ENCODE results near the gene PI16.
"Not testable (repeated sequence)": the region's sequence is repeated elsewhere in the genome, so short reads cannot be mapped to it uniquely, and the experiment has no call there.

Gene PI16

DNA sequence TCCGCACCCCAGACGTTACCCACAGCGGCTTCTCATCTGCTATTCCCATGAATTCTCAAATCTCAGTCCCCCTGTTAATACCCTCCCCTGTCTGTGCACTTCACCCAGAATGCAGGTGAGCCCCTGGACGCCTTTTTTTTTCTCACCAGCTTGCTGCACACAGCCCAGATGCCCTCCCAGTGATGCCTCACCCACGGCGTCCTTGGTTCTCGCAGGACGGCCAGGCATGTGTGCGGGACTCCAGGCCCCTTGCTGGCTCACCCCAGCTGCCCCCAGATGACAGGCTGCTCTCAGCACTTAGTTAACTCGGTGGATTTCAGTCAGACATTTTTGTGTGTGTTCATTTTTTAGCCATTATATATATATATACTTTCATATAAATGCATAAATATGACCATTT is 25.4 kb upstream of the PI16 start:
- DNase-seq = no peak

DNA sequence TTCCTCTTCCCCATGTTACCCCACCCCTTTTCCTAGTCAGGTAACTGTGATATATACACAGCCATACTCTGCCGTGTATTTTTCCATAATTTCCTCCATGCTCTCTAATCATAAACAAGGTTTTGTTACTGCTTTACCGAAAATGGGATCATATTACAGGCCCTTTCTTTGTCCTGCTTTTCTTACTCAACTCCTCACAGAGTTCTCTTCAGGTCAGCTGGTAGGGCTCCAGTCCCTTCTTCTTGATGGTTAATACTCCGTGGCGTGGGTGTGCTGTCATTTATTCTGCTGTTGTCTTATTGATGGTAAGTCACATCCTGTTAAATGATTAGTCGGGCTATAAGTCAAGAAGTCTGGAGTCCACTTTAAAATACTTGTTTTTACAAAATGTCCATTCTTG is 24.9 kb upstream of the PI16 start:
- DNase-seq = no peak

DNA sequence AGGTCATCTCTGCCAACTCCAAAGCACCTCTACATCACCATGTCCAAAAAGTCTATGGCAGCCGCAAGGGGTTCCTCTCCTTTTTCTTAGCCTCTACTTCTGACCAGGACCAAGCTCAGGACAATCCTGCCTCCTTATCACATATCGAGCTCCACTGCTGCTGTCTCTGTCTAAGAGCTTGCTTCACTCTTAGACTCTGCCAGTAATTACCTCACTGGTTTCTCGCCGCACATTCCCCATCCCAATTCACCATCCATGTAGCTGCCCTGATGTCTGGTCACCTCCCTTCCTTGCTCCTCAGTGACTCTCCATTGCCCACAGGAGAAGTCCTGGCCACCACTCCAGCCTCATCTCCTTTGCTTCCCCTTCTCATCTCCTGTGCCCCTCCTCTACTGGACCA is 24.1 kb upstream of the PI16 start:
- no peak for DNase-seq

DNA sequence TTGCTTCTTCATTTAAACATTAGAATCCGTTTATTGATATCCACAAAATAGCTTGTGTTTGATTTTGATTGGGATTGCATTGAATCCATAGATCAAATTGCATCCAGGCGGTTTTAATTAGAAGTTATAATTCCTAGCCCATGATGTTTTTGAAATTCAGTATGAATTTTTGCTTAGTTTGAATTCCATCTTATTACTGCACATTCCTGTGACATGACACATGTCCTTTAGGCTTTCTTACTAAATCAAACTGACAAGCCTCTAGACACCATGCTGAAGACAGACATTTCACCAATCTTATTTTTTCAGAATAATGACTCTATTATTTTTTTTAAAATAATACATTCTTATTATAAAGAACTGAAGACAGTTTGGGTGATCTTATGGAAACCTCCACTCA is 21.4 kb upstream of the PI16 start:
- DNase-seq = no peak

DNA sequence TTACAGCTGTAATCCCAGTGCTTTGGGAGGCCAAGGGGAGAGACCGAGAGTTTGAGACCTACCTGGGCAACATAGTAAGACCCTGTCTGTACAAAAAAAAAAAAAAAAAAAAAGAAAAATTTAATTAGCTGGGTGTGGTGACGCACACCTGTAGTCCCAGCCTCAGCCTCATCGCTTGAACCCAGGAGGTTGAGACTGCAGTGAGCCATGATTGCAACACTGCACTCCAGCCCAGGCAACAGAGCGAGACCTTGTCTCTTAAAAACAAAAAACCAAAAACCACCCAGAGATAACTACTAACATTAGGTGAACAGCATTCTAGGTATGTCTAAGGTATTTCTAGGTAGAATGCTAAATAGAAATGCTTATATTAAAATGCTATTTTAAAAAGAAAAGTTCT is 21.0 kb upstream of the PI16 start:
- DNase-seq = no peak

DNA sequence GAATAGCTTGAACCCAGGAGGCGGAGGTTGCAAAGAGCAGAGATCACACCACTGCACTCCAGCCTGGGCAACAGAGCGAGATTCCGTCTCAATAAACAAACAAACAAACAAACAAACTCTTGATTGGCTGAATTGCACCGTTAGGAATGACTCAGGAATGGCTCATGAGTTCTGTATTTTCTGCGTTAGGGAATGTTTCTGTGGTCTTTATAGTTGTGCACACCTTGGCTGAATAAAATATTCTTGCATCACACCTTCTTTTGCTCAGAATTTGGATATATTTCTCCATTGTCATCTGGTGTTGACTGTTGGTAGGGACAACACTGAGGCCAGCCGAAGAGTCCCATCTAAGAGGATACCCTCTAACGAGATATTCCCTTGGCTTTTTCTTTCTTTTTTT is 19.6 kb upstream of the PI16 start:
- DNase-seq = no peak

DNA sequence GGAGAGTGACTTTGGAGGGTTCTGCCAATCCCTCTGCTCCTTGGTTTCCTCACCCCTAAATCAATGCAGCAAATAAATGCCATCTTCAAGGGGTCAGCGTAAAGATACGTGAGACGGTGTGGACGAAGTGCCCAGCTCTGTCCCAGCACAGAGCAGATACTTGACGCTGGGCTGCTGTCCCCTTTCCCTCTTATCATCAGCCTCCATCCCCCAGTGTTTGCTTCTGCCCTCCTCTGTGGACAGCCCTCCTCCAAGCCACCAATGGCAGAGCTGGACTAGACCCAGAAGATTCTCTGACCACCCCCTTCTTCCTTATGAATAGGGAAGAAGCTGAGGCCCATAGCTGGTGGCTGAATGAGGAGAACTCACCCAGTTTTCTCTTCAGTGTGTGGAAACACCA is 17.7 kb upstream of the PI16 start:
- DNase-seq = no peak

DNA sequence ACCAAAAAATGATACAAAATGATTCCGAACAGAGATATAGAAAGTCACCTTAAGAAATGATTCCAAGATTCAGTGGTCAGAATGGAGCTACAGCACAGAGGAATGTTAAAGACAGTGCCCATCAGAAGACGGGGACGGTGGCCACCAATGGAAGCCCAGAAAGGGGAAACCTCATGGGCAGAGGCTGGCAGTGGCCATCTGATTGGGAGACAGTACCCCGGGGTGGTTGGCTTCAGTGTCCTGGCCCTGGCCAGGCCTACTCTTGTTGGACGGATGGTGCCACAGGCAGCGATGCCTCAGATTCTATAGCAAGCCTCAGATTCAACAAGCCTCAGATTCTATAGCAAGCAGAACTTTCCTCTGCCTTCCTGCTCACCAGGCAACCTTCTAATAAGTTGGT is 16.6 kb upstream of the PI16 start:
- DNase-seq = no peak

DNA sequence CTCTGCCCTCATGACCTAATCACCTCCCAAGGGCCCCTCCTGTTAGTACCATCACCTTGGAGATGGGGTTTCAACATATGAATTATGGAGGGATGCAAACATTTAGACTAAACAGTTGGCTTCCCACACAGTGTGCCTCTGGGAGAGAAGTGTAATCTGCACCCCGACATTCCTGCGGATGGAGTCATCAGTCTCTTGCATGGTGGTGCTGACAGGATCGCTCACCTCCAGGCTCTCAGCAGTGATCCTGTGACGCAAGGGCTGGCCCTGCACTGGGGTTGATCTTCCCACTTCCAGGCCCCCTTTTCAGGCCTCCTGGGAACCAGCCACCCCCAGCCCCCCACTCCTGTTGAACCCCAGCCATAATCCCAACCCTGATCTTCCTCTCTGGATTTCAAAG is 16.0 kb upstream of the PI16 start:
- no peak for DNase-seq

DNA sequence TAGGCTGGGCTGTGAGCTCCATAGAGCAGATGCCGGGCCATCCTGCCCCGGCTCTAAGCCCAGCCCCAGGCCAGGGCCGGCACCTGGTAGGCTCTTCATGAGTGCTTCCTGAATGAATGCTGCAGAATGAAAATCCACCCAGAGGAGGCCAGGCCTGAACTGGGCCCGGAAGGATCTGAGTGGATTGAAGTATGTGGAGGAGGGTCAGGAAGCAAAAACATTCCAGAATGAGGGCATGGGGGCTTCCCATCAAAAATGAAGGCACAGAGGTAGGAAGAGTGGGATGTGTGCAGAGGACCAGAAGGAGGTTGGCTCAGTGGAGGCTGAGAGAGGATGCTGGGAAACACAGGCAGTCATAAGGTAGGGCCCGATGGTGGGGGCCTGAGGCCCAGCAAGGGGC is 15.5 kb upstream of the PI16 start:
- DNase-seq = not testable (repeated sequence)

DNA sequence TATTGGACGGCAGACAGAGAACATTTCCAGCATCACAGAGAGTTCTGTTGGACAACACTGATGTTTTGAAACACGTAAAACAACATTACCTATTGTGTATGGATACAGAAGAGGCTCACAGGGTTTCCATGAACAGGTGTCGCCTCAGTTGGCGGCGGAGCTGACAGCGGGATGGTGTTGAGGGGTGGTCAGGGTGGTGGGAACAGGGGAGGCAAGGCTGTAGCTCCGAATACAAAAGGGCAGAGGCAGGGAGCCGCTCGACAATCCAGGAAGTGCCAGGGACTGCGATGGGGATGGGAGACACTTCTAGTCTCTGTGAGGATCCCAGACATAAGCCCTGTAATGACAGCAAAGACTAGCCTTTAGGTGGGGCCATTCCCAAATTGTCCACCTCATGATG is 14.5 kb upstream of the PI16 start:
- DNase-seq = no peak

DNA sequence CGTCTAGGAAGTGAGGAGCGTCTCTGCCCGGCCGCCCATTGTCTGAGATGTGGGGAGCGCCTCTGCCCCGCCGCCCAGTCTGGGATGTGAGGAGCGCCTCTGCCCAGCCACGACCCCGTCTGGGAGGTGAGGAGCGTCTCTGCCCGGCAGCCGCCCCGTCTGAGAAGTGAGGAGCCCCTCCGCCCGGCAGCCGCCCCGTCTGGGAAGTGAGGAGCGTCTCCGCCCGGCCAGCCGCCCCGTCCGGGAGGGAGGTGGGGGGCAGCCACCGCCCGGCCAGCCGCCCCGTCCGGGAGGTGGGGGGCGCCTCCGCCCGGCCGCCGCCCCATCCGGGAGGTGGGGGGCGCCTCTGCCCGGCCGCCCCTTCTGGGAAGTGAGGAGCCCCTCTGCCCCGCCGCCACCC is 13.0 kb upstream of the PI16 start:
- not testable (repeated sequence) for DNase-seq

DNA sequence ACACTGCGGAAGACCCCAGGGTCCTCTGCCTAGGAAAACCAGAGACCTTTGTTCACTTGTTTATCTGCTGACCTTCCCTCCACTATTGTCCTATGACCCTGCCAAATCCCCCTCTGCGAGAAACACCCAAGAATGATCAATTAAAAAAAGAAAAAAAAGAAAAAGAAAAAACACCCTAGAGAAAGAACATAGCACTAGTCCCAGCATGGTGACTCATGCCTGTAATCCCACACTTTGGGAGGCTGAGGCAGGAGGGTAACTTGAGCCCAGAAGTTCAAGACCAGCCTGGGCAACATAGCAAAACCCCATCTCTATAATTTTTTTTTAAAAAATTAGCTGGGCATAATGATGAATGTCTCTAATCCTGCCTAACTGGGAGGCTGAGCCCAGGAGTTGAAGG is 12.2 kb upstream of the PI16 start:
- not testable (repeated sequence) for DNase-seq

DNA sequence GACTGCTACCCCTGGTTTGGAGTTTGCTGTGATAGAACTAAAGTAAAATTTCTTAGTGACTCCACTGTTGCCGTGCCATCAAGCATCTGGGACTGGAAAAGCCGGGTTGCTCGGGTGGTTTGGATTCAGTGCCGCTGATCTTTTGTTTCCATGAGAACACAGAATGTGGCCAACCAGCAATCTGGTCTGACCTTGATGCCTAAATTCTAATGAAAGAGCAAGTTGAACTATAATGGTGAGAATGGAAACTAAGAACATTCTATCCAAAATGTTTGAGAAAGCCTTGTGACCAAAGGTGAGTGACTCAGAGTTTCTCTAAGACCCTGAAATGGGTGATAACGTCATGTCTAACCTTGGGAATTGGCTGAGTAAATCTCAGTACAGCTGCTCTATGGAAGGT is 9.9 kb upstream of the PI16 start:
- no peak for DNase-seq

DNA sequence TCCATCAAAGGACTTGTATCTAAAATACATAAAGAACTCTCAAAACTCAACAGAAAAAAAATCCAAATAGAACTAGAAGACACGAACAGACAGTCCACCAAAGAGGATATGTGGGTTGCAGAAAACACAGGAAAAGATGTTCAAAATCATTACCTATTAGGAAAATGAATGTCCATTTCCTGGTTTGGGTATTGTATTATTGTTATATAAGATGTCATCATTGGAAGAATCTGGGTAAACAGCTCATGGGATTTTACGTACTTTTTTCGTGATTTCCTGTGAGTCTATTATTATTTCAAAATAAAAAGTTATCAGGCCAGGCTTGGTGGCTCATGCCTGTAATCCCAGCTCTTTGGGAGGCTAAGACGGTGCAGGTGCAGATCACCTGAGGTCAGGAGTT is 9.2 kb upstream of the PI16 start:
- DNase-seq = no peak

DNA sequence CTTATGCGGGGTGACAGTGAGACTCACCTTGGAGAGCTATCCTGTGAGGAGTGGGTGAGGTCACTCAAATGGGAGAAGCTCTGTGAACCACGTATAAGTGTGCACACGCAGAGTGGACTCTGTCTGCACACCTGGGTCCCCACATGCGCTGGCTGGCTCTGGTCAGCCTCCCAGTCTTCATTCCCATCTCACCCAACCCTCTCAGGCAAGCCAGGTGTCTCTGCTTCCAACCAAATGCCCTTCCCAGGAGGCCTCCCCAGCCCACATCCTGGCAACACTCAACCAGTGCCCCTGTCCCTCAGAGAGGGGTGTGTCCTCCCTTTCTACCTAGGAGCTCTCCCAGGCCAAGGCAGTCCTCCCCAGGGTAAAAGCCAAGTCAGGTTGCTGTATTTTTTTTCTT is 8.0 kb upstream of the PI16 start:
- DNase-seq = no peak

DNA sequence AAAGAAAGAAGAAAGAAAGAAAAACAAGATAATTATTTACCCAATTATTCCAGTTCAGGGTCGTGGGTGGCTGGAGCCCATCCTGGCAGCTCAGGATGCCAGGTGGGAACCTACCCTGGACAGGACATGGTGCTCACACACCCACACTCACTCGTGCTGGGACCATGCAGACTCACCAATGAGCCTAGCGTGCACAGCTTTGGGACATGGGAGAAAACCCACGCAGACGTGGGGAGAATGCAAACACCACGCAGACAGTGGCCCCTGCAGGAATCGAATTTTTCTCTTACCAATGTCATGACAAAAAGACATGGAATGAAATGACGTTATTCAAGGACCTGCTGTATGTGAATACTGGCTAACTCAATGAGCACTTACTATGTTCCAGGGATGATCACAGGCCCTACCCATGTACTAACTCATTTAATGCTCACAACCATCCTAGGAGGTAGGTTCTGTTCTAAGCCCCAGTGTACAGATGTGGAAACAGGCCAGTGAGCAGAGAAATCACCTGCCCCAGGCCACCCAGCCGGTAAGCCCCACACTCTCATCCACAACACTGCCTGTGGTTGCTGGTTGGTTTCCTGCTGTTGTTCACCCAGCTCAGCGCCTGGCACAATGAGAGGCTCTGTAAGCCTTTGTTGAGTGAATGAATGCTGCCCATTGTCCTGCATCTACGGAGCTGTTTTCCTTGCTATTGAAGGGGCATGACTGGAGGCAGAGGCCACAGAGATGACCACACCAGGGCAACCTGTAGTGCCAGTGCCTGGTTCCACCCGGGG is 6.8 kb upstream of the PI16 start:
- no peak for DNase-seq

DNA sequence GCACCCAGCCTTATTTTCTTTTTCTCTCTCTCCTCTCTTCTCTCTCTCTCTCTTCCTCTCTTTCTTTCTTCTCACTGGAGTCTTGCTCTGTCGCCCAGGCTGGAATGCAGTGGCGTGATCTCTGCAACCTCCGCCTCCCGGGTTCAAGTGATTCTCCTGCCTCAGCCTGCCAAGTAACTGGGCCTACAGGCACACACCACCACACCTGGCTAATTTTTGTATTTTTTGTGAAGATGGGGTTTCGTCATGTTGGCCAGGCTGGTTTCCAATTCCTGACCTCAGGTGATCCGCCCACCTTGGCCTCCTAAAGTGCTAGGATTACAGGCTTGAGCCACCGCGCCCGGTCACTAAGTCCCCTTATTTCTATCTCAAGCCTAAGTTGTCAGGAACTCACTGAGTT is 5.5 kb upstream of the PI16 start:
- not testable (repeated sequence) for DNase-seq

DNA sequence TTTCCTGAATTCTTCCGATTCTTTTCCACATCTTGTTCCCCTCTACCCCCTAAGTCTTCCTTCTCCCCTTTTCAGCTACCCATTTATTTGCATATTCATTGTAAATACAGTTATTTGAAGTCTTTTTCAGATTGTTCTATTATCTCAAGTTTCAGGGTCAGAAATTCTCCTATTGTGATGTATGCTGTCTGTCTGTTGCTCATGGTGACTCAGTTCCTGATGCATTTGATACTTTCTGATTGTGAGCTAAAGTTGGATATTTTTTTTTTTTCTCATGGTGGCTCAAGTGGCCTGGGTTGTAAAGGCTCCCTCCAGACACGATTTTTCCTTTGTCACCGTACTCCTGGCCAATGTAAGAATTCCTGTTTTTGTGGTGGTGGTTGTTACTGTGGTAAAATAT is 4.9 kb upstream of the PI16 start:
- DNase-seq = no peak

DNA sequence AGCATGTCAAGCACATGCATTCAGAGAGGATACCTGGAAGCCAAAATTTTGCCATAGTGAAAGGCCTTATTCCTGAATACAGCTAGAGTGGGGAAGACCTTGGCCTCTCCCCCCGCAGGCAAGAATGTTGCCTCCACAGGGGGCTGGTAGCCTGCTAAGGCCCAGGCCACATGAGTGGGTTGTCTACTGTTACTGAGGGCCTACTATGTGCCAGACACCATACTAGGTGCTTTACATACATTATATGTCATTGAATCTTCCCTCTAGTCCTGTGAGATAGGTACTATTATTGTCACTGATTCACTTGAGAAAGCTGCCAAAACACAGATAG is 642 bp upstream of the PI16 start:
- no peak for DNase-seq

DNA sequence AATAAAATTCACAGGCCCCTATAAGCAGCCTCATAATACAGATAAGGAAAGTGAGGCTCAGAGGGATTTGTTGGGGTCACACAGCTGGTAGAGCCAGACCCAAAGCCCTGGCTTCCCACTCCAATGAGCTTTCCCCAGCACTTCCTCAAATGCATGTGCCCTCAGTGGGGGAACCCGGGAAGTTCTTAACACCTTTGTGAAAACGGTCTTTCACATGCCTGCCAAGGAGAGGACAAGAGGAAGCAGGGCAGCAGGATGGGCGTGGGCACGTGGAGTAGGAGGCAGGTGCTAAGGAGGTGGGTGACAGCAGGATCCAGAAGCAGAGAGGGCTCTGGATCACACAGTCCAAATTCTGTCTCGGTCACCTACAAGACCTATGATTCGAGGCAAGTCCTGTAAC is 598 bp downstream of the PI16 start:
- no peak for DNase-seq

DNA sequence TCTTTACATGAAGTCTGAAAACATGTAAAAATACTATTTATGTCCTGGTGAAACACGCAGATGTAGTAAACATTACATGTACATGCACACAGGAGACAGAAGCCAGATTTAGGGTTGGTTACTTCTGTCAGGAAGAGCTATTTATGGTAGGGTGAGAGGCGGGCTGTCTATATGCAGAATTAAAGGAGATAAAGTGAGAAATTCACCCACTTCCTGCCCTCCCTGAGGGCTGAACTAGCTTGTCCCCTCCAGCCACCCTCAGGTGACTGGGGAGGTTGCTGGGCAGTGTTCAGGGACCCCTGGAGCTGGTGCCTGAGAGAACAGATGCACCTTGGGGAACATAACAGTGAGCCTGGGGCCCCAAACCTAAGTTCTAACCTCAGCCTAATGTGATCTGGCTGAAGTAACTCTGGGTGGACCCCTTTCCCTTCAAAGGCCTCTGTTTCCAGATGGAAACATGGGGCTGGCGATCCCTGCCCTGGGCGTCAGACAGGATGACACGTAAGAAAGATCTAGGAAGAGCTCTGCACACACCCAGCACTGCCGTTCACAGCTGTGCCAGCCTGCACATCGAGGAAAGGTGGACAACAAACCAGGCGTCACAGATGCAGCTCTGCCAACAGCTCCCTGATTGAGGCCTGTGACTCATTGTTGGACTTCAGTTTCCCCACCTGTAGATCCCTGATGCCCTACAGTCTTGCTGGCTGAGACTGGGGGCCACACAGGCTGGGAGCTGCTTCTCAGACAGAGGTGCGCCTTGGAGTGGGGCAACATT is 1.3 kb downstream of the PI16 start:
- DNase-seq = no peak

DNA sequence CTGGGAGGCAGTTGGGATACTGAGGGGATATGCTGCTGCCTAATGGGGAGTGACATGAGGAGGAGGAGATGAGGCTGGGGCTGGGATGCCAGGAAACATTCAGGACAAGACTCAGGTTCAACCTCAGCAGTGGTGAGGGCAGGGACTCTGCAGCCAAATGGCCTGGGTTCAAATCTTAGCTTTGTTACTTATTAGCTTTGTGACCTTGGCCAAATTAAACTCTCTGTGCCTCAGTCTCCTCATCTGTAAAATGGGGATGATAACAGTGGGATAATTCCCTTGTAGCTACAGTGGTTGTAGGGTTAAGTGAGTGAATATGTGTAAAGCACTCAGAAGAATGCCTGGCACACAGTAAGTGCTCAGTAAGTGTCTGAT is 1.9 kb downstream of the PI16 start:
- no peak for DNase-seq

DNA sequence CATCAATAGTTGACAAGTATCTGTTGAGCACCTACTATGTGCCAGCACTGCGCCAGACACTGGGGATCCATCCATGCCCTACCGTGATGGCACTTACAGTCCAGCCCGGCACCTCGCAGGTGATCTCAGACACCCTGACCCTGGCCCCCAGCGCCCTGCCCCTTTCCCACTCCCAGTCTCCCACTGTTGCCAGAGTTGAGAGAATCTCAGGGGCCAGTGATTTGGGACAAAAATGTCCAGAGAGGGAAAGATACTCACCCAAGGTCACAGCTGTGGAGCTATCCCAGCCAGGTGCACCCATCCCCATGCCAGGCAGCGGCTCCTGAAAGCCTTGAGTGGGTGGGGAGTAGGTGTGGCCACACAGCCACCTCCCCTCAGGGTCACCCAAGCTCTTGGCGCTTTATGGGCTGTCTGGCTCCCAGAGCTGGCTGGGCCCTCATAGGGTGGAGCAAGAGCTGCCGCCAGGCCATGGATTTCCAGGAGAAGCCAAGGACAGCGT is 3.3 kb downstream of the PI16 start:
- no peak for DNase-seq

All from NCI-H1436 (cell line).